PC-9 (cell line): ENCODE data around the gene DSCAM. TPM values are rescaled to one million over a fixed set of nuclear protein-coding genes. Genes with fewer than 3 reads are reported as not detected.

Experiments used
- BruUV-seq: library from RNA; stranded (reverse); fragments of 400-500 nt; replicated peaks from 2 replicates; lab custom pipeline; 2021; lab: Mats Ljungman, UMichigan
- CTCF ChIA-PET: fragments of 300-600 bp; sonication (Branson Sonifier 250); formaldehyde crosslinking; loops from one replicate; lab custom pipeline; 2022; ENCODE audit warnings: antibody characterized with exemption; lab: Charles Lee
- POLR2A ChIA-PET: fragments of 300-600 bp; sonication (Branson Sonifier 250); formaldehyde crosslinking; loops from one replicate; lab custom pipeline; 2022; ENCODE audit warnings: antibody characterized with exemption; ENCODE audit not compliant: unreplicated experiment; lab: Charles Lee
- DNase-seq, 2 experiments: peaks; one replicate each; pipeline versions ENCODE4 v3.0.0 to v3.0.0-alpha.2; 2015 to 2022; ENCODE audit warnings: mixed read lengths in 1 of 2
- H2AFZ ChIP-seq: fragments of 200-600 bp; sonication (generic); 2 replicates; pipeline ENCODE4 v1.8.1; 2017; ENCODE audit warnings: antibody characterized with exemption
- H3F3A ChIP-seq: fragments of 200-600 bp; sonication (generic); 2 replicates; pipeline ENCODE4 v1.8.1; 2017; ENCODE audit warnings: antibody characterized with exemption, mild to moderate bottlenecking, low read depth; ENCODE audit not compliant: insufficient read depth
- H3K27ac ChIP-seq: fragments of 200-600 bp; sonication (generic); 2 replicates; pipeline ENCODE4 v1.6.1; 2016; ENCODE audit warnings: mixed run types
- H3K27me3 ChIP-seq: fragments of 200-600 bp; sonication (generic); 2 replicates; pipeline ENCODE4 v1.6.1; 2016; ENCODE audit warnings: low read depth, mixed run types; ENCODE audit not compliant: insufficient read depth
- H3K36me3 ChIP-seq: fragments of 200-600 bp; sonication (generic); 2 replicates; pipeline ENCODE4 v1.6.1; 2016; ENCODE audit warnings: low read depth, mixed run types
- H3K4me1 ChIP-seq: fragments of 200-600 bp; sonication (generic); replicated peaks from 2 replicates; pipeline ENCODE4 v1.6.1; 2016; ENCODE audit warnings: mixed run types; ENCODE audit not compliant: insufficient read depth
- H3K4me2 ChIP-seq: fragments of 200-600 bp; sonication (generic); 2 replicates; pipeline ENCODE4 v1.6.1; 2017; ENCODE audit warnings: mixed run types
- H3K4me3 ChIP-seq: fragments of 200-600 bp; sonication (generic); 2 replicates; pipeline ENCODE4 v1.6.1; 2016; ENCODE audit warnings: mixed run types
- H3K79me2 ChIP-seq: fragments of 200-600 bp; sonication (generic); 2 replicates; pipeline ENCODE4 v1.6.1; 2017; ENCODE audit warnings: low read depth, mixed run types
- H3K9me2 ChIP-seq: fragments of 200-600 bp; sonication (generic); 2 replicates; pipeline ENCODE4 v1.8.1; 2017; ENCODE audit warnings: mild to moderate bottlenecking; ENCODE audit not compliant: insufficient read depth
- H3K9me3 ChIP-seq: fragments of 200-600 bp; sonication (generic); 2 replicates; pipeline ENCODE4 v1.8.1; 2016; ENCODE audit warnings: low read depth; ENCODE audit not compliant: insufficient read depth
- H4K20me1 ChIP-seq: fragments of 200-600 bp; sonication (generic); 2 replicates; pipeline ENCODE4 v1.8.1; 2017; ENCODE audit not compliant: insufficient read depth
- EZH2 ChIP-seq: fragments of 200-600 bp; sonication (generic); IDR thresholded peaks from 2 replicates; pipeline ENCODE4 v1.8.0; 2017; ENCODE audit warnings: antibody characterized with exemption, low read depth
- intact Hi-C: fragments of 100-400 bp; cut with micrococcal nuclease; formaldehyde crosslinking; loops from one replicate; pipeline ENCODE4 v1.10.0; 2022; ENCODE audit not compliant: unreplicated experiment
- total RNA-seq: library from RNA; stranded (reverse); gene quantifications from 2 replicates; pipeline ENCODE4 v1.2.3, GENCODE V29; 2021
- TF ChIP-seq, protein P1 (sequence below): fragments of 200-600 bp; sonication (generic); conservative IDR thresholded peaks from 2 replicates; pipeline ENCODE4 v1.6.1; 2017; ENCODE audit warnings: mixed run types, antibody characterized with exemption, mild to moderate bottlenecking, moderate library complexity

Gene DSCAM
- total RNA-seq, 1 experiment from 2014 or later: not detected

DNA sequence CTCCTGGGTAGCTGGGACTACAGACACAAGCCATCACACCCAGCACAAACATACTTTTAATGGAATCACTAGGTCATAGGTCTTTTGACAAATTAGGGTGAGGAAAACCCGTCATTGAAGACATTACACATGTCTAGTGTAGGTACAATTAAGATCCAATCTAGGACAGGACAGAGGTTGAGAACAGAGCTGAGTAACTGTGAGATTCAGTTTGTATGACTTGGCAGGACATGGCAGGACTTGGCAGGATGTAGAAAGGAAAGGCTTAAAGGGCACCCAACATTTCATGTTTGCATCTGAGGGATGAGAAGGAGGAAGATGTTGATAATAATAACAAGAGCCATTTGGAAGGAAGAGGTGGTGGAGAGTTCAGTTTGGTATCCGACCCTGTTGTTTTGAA, 496.0 kb downstream of the DSCAM start:
- no peaks in the 10 kb centered on the region for H3K79me2 ChIP-seq
- H4K20me1 ChIP-seq: no peaks in the 10 kb centered on the region
- CTCF ChIA-PET: no interaction called here
- intact Hi-C loops: no loop called here
- H3K4me3 ChIP-seq: no peak overlapping the region
- H3K4me1 ChIP-seq: no peaks in the 10 kb centered on the region
- H3K27me3 ChIP-seq: no peaks in the 10 kb centered on the region; the same call in 1 of the 2 replicates
- H3K9me3 ChIP-seq: no peaks in the 10 kb centered on the region
- no peak for DNase-seq
- TF ChIP-seq, protein P1, sequence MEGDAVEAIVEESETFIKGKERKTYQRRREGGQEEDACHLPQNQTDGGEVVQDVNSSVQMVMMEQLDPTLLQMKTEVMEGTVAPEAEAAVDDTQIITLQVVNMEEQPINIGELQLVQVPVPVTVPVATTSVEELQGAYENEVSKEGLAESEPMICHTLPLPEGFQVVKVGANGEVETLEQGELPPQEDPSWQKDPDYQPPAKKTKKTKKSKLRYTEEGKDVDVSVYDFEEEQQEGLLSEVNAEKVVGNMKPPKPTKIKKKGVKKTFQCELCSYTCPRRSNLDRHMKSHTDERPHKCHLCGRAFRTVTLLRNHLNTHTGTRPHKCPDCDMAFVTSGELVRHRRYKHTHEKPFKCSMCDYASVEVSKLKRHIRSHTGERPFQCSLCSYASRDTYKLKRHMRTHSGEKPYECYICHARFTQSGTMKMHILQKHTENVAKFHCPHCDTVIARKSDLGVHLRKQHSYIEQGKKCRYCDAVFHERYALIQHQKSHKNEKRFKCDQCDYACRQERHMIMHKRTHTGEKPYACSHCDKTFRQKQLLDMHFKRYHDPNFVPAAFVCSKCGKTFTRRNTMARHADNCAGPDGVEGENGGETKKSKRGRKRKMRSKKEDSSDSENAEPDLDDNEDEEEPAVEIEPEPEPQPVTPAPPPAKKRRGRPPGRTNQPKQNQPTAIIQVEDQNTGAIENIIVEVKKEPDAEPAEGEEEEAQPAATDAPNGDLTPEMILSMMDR: no peak
- no peak for TF ChIP-seq EZH2
- H3F3A ChIP-seq: no peaks in the 10 kb centered on the region
- no peak overlapping the region for H2AFZ ChIP-seq
- no peak overlapping the region for H3K27ac ChIP-seq
- POLR2A ChIA-PET: no interaction called here
- no peaks in the 10 kb centered on the region for H3K9me2 ChIP-seq
- no TSS peak for BruUV-seq
- H3K36me3 ChIP-seq: no peaks in the 10 kb centered on the region
- H3K4me2 ChIP-seq: no peak overlapping the region

DNA sequence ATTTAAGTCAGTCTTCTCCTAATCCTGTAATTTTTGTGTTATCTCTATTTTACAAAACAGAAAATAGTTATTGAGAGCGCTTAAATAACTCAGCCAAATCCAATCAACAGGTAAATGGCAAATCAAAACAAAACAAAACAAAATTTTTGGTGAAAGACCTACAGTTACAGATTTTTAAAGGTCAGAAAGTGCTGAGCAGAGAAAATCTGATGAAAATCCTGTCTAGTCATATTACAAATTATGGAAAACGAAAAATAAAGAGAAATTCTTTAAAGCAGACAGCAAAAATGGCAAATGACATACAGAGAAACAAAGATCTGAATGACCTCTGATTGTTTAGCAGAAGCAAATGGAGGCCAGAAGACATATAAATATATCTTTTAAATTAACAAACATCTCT, 497.4 kb downstream of the DSCAM start:
- TF ChIP-seq EZH2: no peak
- TF ChIP-seq, protein P1: no peak
- no peak for DNase-seq
- ChIA-PET POLR2A (no interaction called here), CTCF (no interaction called here)
- no TSS peak for BruUV-seq
- Histone ChIP-seq H3K9me3 (no peaks in the 10 kb centered on the region), H3K4me3 (no peak overlapping the region), H2AFZ (no peak overlapping the region), H3F3A (no peaks in the 10 kb centered on the region), H3K4me2 (no peak overlapping the region), H3K9me2 (no peaks in the 10 kb centered on the region), H3K36me3 (no peaks in the 10 kb centered on the region), H4K20me1 (no peaks in the 10 kb centered on the region), H3K27me3 (peaks cover 6% of the 10 kb centered on the region; the same call in 1 of the 2 replicates), H3K4me1 (no peaks in the 10 kb centered on the region), H3K79me2 (no peaks in the 10 kb centered on the region), H3K27ac (no peak overlapping the region)
- intact Hi-C loops: no loop called here

DNA sequence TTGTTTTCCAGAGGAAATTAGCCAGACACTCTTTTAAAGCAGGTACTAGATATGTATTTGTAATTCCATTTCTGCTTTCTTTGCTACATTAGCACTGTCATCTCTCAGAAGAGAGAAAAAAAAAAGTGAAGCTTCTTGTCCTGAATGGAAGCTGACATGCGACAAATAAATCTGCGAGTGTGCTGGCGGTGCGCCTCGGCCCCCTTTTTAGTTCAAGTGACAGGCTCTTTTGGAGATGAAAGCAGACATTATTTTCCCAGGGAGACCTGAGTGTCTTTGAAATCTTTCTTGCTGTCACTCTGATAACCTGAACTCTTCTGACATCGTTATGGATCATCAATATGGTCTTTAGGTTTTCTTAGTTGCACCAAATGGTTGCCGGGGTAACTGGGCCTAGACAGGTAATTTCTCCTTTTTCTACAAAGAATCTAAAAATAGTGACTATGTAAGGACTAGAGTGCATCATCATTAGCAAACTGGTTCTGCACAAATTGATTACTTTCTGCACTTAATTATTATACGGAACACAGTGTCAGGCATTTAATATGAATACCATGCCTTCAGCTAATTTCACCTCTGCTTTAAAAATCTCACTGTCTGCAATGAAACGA, 501.1 kb downstream of the DSCAM start:
- H2AFZ ChIP-seq: no peak overlapping the region
- BruUV-seq: no TSS peak

More for the DNA sequence above, 501.1 kb downstream of the DSCAM start:
- H4K20me1 ChIP-seq: no peaks in the 10 kb centered on the region
- H3K9me2 ChIP-seq: no peaks in the 10 kb centered on the region
- intact Hi-C loops: no loop called here
- no peaks in the 10 kb centered on the region for H3K4me1 ChIP-seq
- CTCF ChIA-PET: no interaction called here
- H3K4me3 ChIP-seq: no peak overlapping the region
- POLR2A ChIA-PET: no interaction called here
- H3K36me3 ChIP-seq: no peaks in the 10 kb centered on the region
- H3K79me2 ChIP-seq: no peaks in the 10 kb centered on the region
- DNase-seq: no peak
- no peak overlapping the region for H3K27ac ChIP-seq
- H3K27me3 ChIP-seq: peaks cover 6% of the 10 kb centered on the region; the same call in 1 of the 2 replicates
- TF ChIP-seq EZH2: no peak
- TF ChIP-seq, protein P1: no peak
- H3K4me2 ChIP-seq: no peak overlapping the region
- no peaks in the 10 kb centered on the region for H3F3A ChIP-seq
- no peaks in the 10 kb centered on the region for H3K9me3 ChIP-seq
